ENCODE data around the gene PASK. TPM values are rescaled to one million over a fixed set of nuclear protein-coding genes. Genes with fewer than 3 reads are reported as not detected.

The PASK gene
- total RNA-seq, 1 donor from 2014 or later: 10.5 TPM

GRCh38 chr2:241158546-241158900 lies 9.3 kb upstream of the PASK start:
- Mint-ChIP-seq H3K4me1 (ENCODE audit: unreplicated experiment) (peaks cover 9% of the 10 kb centered on the region), H3K27ac (ENCODE audit: unreplicated experiment) (no peak overlapping the region), H3K36me3 (ENCODE audit: unreplicated experiment) (peaks cover 13% of the 10 kb centered on the region), H3K27me3 (ENCODE audit: unreplicated experiment) (no peaks in the 10 kb centered on the region), H3K9me3 (ENCODE audit: unreplicated experiment) (no peaks in the 10 kb centered on the region), H3K4me3 (ENCODE audit: unreplicated experiment) (no peak overlapping the region)
- no peak for TF ChIP-seq CTCF (IDR thresholded peaks at IDR 0.05)
- no peak for DNase-seq (ENCODE audit: extremely low spot score, unreplicated experiment)

- no peak for TF ChIP-seq CTCF (IDR thresholded peaks at IDR 0.05)
- no peak for DNase-seq (ENCODE audit: extremely low spot score, unreplicated experiment)
- H3K27ac Mint-ChIP-seq (ENCODE audit: unreplicated experiment): no peak overlapping the region
- H3K36me3 Mint-ChIP-seq (ENCODE audit: unreplicated experiment): peaks cover 15% of the 10 kb centered on the region
- no peaks in the 10 kb centered on the region for H3K9me3 Mint-ChIP-seq (ENCODE audit: unreplicated experiment)
- no peaks in the 10 kb centered on the region for H3K27me3 Mint-ChIP-seq (ENCODE audit: unreplicated experiment)
- no peak overlapping the region for H3K4me3 Mint-ChIP-seq (ENCODE audit: unreplicated experiment)
- peaks cover 9% of the 10 kb centered on the region for H3K4me1 Mint-ChIP-seq (ENCODE audit: unreplicated experiment)
Measured at GRCh38 chr2:241157841-241158545, 8.7 kb upstream of the PASK start.

GRCh38 chr2:241156971-241157441 lies 7.7 kb upstream of the PASK start:
- Mint-ChIP-seq H3K27ac (ENCODE audit: unreplicated experiment) (no peak overlapping the region), H3K4me1 (ENCODE audit: unreplicated experiment) (peaks cover 9% of the 10 kb centered on the region), H3K27me3 (ENCODE audit: unreplicated experiment) (no peaks in the 10 kb centered on the region), H3K4me3 (ENCODE audit: unreplicated experiment) (no peak overlapping the region), H3K36me3 (ENCODE audit: unreplicated experiment) (peaks cover 12% of the 10 kb centered on the region), H3K9me3 (ENCODE audit: unreplicated experiment) (no peaks in the 10 kb centered on the region)
- TF ChIP-seq CTCF (IDR thresholded peaks at IDR 0.05): no peak
- DNase-seq (ENCODE audit: extremely low spot score, unreplicated experiment): no peak

- DNase-seq (ENCODE audit: extremely low spot score, unreplicated experiment): no peak
- TF ChIP-seq CTCF (IDR thresholded peaks at IDR 0.05): no peak
- H3K4me3 Mint-ChIP-seq (ENCODE audit: unreplicated experiment): no peak overlapping the region
- no peaks in the 10 kb centered on the region for H3K27me3 Mint-ChIP-seq (ENCODE audit: unreplicated experiment)
- no peaks in the 10 kb centered on the region for H3K9me3 Mint-ChIP-seq (ENCODE audit: unreplicated experiment)
- peaks cover 14% of the 10 kb centered on the region for H3K4me1 Mint-ChIP-seq (ENCODE audit: unreplicated experiment)
- H3K36me3 Mint-ChIP-seq (ENCODE audit: unreplicated experiment): peaks cover 11% of the 10 kb centered on the region
- H3K27ac Mint-ChIP-seq (ENCODE audit: unreplicated experiment): no peak overlapping the region
Measured at GRCh38 chr2:241155936-241156335, 6.7 kb upstream of the PASK start.

- Mint-ChIP-seq H3K4me1 (ENCODE audit: unreplicated experiment) (peaks cover 19% of the 10 kb centered on the region), H3K4me3 (ENCODE audit: unreplicated experiment) (no peak overlapping the region), H3K36me3 (ENCODE audit: unreplicated experiment) (peaks cover 9% of the 10 kb centered on the region), H3K27me3 (ENCODE audit: unreplicated experiment) (no peaks in the 10 kb centered on the region), H3K27ac (ENCODE audit: unreplicated experiment) (no peak overlapping the region), H3K9me3 (ENCODE audit: unreplicated experiment) (no peaks in the 10 kb centered on the region)
- DNase-seq (ENCODE audit: extremely low spot score, unreplicated experiment): no peak
- no peak for TF ChIP-seq CTCF (IDR thresholded peaks at IDR 0.05)
Measured at GRCh38 chr2:241154915-241155314, 5.6 kb upstream of the PASK start.

Measured in osteocyte (in vitro differentiated cells).